ENCODE measurements around the gene SULT1C2. TPM values are rescaled to one million over a fixed set of nuclear protein-coding genes. Genes with fewer than 3 reads are reported as not detected.
A peak's percentile ranks its signal among the peaks of the same experiment; 100 is the strongest.

The SULT1C2 gene
- total and polyA plus RNA-seq, 8 donors, result 0.63 to 9.1 (median 4.8) TPM

DNA sequence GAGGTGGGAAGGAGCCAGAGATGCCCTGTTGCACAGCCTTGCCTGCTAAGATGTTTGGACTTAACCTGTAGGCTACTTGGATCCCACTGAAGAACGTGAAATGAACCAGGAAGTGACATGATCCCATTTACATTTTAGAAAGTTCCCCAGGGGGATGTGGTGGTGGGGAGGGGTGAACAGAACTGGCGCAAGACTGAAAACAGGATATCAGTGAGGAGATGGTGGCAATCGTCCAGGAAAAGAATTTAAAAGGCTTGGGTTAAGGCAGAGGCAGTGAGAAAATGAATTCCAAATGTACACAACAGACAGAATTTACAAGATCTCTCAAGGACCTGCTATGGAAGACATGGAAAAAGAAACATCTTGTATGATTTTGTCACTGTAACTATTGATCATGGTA is 42.3 kb downstream of the SULT1C2 start:
- DNase-seq (no peak), ATAC-seq (no peak), FAIRE-seq (no peak)
- no peaks in the 10 kb centered on the region for H3K27me3 ChIP-seq
- H3K27ac ChIP-seq, result no peak overlapping the region
- intact Hi-C loops (cut with DNase I), result no loop called here
- no peaks in the 10 kb centered on the region for H3K4me1 ChIP-seq
- H3K9me3 ChIP-seq, result no peaks in the 10 kb centered on the region
- WGBS, 2 donors, result 50 to 65% methylated on average over 3 of the region's 3 CpGs
- no peak overlapping the region for H3K4me3 ChIP-seq
- TF ChIP-seq, protein P1, sequence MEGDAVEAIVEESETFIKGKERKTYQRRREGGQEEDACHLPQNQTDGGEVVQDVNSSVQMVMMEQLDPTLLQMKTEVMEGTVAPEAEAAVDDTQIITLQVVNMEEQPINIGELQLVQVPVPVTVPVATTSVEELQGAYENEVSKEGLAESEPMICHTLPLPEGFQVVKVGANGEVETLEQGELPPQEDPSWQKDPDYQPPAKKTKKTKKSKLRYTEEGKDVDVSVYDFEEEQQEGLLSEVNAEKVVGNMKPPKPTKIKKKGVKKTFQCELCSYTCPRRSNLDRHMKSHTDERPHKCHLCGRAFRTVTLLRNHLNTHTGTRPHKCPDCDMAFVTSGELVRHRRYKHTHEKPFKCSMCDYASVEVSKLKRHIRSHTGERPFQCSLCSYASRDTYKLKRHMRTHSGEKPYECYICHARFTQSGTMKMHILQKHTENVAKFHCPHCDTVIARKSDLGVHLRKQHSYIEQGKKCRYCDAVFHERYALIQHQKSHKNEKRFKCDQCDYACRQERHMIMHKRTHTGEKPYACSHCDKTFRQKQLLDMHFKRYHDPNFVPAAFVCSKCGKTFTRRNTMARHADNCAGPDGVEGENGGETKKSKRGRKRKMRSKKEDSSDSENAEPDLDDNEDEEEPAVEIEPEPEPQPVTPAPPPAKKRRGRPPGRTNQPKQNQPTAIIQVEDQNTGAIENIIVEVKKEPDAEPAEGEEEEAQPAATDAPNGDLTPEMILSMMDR (IDR thresholded peaks at IDR 0.05), result no peak
- no peaks in the 10 kb centered on the region for H3K36me3 ChIP-seq

DNA sequence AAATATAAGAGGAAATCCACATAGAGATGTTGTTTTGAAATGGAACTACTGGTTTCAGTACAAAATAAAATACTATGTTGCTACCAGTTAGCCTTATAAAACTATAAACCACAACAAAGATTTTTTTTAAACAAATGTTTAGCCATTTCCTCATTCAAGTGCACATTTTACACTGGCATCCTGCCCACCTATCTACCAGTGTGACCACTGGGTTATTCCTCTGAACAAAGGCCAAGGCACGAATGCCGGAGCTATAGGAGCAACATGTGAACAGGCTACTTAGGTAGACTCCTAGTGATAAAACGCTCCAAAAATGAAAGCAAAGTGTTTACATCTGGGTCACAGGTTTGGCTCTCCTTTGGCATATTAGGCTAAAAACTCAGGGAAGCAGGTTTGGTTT is 57.3 kb downstream of the SULT1C2 start:
- TF ChIP-seq, protein P1 (IDR thresholded peaks at IDR 0.05), result no peak
- Histone ChIP-seq H3K4me1 (no peaks in the 10 kb centered on the region), H3K4me3 (no peak overlapping the region), H3K9me3 (no peaks in the 10 kb centered on the region), H3K27ac (no peak overlapping the region), H3K36me3 (no peaks in the 10 kb centered on the region), H3K27me3 (no peaks in the 10 kb centered on the region)
- intact Hi-C loops (cut with DNase I), result loop anchor here in 1 of 3 donors (5.0 kb wide), 1 partner anchor 236 kb away; no protein-coding TSS in a partner anchor
- peak in 1 of 4 donors; percentile 24 for ATAC-seq
- no peak for DNase-seq
- no peak for FAIRE-seq
- WGBS, 2 donors, result 33 to 45% methylated on average over 3 of the region's 3 CpGs

DNA sequence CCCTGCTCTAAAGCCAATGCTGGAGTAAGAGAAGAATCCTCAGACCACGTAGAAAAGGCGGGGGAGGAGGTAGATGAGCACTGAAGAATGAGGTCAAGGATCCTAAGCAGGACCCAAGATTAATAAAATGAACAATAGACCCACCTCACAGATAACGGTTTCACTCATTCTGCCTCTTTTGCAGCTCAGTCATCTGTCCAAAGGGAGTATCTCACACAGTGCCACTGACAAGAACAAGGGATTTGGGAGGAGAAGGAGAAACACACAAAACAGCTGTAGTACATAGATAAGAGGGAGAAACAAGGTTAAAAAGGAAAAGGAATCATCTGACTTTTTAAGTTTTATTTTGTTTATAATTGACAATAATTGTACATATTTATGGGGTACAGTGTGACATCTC is 58.1 kb downstream of the SULT1C2 start:
- no peak for DNase-seq
- no peak overlapping the region for H3K4me3 ChIP-seq
- no peak for ATAC-seq
- no peaks in the 10 kb centered on the region for H3K4me1 ChIP-seq
- 54 to 62% methylated on average over 3 of the region's 3 CpGs for WGBS, 2 donors
- no peaks in the 10 kb centered on the region for H3K9me3 ChIP-seq
- no peaks in the 10 kb centered on the region for H3K36me3 ChIP-seq
- no peak overlapping the region for H3K27ac ChIP-seq
- FAIRE-seq, result no peak
- H3K27me3 ChIP-seq, result no peaks in the 10 kb centered on the region
- TF ChIP-seq, protein P1 (IDR thresholded peaks at IDR 0.05), result no peak
- intact Hi-C loops (cut with DNase I), result loop anchor here in 1 of 3 donors (5.0 kb wide), 1 partner anchor 235 kb away; no protein-coding TSS in a partner anchor

DNA sequence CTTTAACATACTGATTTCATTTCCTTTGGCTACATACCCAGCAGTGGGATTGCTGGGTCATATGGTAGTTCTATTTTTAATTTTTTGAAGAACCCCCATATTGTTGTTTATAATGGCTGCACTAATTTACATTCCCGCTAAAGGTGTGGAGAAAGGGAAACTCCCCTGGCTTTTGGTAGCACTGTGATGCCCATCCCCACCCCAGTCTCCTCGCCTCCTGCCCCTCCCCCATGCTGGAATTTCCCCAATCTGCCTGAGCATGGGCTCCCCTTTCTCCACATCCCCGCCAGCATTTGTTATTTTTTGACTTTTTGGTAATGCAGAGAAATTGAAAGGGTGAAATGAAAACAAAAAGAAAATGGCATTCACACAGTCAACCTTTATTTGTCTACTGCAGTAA is 59.1 kb downstream of the SULT1C2 start:
- Histone ChIP-seq H3K27me3 (no peaks in the 10 kb centered on the region), H3K36me3 (no peaks in the 10 kb centered on the region), H3K4me3 (no peak overlapping the region), H3K27ac (no peak overlapping the region), H3K9me3 (no peaks in the 10 kb centered on the region), H3K4me1 (no peaks in the 10 kb centered on the region)
- FAIRE-seq (no peak), ATAC-seq (no peak), DNase-seq (no peak)
- TF ChIP-seq, protein P1 (IDR thresholded peaks at IDR 0.05), result no peak
- WGBS, 2 donors, result 66 to 76% methylated on average over 3 of the region's 3 CpGs
- intact Hi-C loops (cut with DNase I), result loop anchor here in 1 of 3 donors (5.0 kb wide), 1 partner anchor 235 kb away; no protein-coding TSS in a partner anchor

DNA sequence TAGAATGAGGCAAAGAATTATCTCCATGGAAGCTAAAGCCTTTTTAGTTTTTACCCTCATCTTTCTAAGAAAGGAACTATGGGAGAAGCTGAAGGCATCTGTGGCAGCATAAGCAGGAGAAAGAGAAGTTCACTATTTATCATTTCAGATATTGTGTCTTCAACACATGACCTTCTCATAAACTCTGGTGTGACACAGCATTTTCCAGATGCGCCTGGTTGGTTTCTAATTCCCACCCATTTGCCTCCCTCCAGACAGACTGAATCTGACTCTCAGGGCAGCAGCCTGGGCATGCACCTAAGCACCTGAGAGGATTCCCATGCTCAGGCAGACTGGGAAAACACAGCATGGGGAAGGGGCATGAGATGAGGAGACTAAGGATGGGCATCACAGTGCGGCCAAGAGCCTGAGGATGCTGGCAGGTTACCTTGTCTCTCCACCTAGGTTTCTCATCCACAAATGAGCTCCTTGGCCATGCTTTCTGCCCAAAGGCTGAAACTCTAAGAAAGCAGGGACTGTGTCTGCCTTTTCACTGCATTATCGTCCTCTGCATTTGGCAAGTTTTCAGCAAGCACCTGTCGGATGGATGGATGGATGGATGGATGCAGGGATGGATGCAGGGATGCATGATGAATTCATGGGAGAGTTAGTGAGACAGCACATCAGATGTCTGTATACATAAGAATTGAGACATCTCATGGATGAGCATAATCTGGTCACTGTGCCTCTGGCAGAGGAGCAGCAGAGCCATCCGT is 60.3 kb downstream of the SULT1C2 start:
- intact Hi-C loops (cut with DNase I), result loop anchor here in 1 of 3 donors (5.0 kb wide), 1 partner anchor 233 kb away; no protein-coding TSS in a partner anchor
- no peaks in the 10 kb centered on the region for H3K4me1 ChIP-seq
- H3K36me3 ChIP-seq, result no peaks in the 10 kb centered on the region
- no peak overlapping the region for H3K4me3 ChIP-seq
- no peaks in the 10 kb centered on the region for H3K9me3 ChIP-seq
- WGBS, 2 donors, result 50 to 67% methylated on average over 5 of the region's 5 CpGs
- no peak overlapping the region for H3K27ac ChIP-seq
- DNase-seq (no peak), ATAC-seq (no peak), FAIRE-seq (no peak)
- no peaks in the 10 kb centered on the region for H3K27me3 ChIP-seq
- TF ChIP-seq, protein P1 (IDR thresholded peaks at IDR 0.05), result no peak
